ENCODE measurements around the gene RGL4. TPM values are rescaled to one million over a fixed set of nuclear protein-coding genes. Genes with fewer than 3 reads are reported as not detected.
A peak's percentile ranks its signal among the peaks of the same experiment; 100 is the strongest.

Gene RGL4
- total and polyA plus RNA-seq, 4 donors: 0.33 to 4.2 (median 3.3) TPM

- peaks cover 55% of the 10 kb centered on the region for H3K36me3 ChIP-seq (ENCODE audit: control insufficient read depth, insufficient read depth, low read length)
- DNase-seq (ENCODE audit: low read depth in 4 of 6, low spot score in 6 of 6): no peak
- H3K4me3 ChIP-seq (ENCODE audit: low read depth, low read length): no peak overlapping the region
- H3K4me1 ChIP-seq (ENCODE audit: control insufficient read depth, insufficient read depth, low read length): no peaks in the 10 kb centered on the region
- H3K27ac ChIP-seq (ENCODE audit: low read depth, low read length): no peak overlapping the region
- H3K9me3 ChIP-seq (ENCODE audit: control insufficient read depth, insufficient read depth, low read length): no peaks in the 10 kb centered on the region
- 100% methylated on average over 1 of the region's 2 CpGs for WGBS (ENCODE audit: insufficient coverage)
- H3K27me3 ChIP-seq (ENCODE audit: control insufficient read depth, insufficient read depth, low read length): no peaks in the 10 kb centered on the region
These were observed 18.3 kb downstream of the RGL4 start for GRCh38 chr22:23709107-23709506.

GRCh38 chr22:23712256-23712655 is 21.4 kb downstream of the RGL4 start:
- H3K4me3 ChIP-seq (ENCODE audit: low read depth, low read length): no peak overlapping the region
- WGBS (ENCODE audit: insufficient coverage): 95% methylated on average over 12 of the region's 12 CpGs
- H3K27me3 ChIP-seq (ENCODE audit: control insufficient read depth, insufficient read depth, low read length): no peaks in the 10 kb centered on the region
- DNase-seq (ENCODE audit: low read depth in 4 of 6, low spot score in 6 of 6): no peak
- no peak overlapping the region for H3K27ac ChIP-seq (ENCODE audit: low read depth, low read length)
- no peaks in the 10 kb centered on the region for H3K9me3 ChIP-seq (ENCODE audit: control insufficient read depth, insufficient read depth, low read length)
- peaks cover 18% of the 10 kb centered on the region for H3K4me1 ChIP-seq (ENCODE audit: control insufficient read depth, insufficient read depth, low read length)
- H3K36me3 ChIP-seq (ENCODE audit: control insufficient read depth, insufficient read depth, low read length): peaks cover 57% of the 10 kb centered on the region

- Histone ChIP-seq H3K27me3 (ENCODE audit: control insufficient read depth, insufficient read depth, low read length) (no peaks in the 10 kb centered on the region), H3K9me3 (ENCODE audit: control insufficient read depth, insufficient read depth, low read length) (no peaks in the 10 kb centered on the region), H3K27ac (ENCODE audit: low read depth, low read length) (no peak overlapping the region), H3K4me1 (ENCODE audit: control insufficient read depth, insufficient read depth, low read length) (peaks cover 22% of the 10 kb centered on the region), H3K4me3 (ENCODE audit: low read depth, low read length) (no peak overlapping the region), H3K36me3 (ENCODE audit: control insufficient read depth, insufficient read depth, low read length) (peaks cover 47% of the 10 kb centered on the region)
- WGBS (ENCODE audit: insufficient coverage): 96% methylated on average over 20 of the region's 28 CpGs
- no peak for DNase-seq (ENCODE audit: low read depth in 4 of 6, low spot score in 6 of 6)
These were observed 23.1 kb downstream of the RGL4 start for GRCh38 chr22:23713696-23714595.

- 86% methylated on average over 16 of the region's 23 CpGs for WGBS (ENCODE audit: insufficient coverage)
- no peak overlapping the region for H3K4me3 ChIP-seq (ENCODE audit: low read depth, low read length)
These were observed 24.1 kb downstream of the RGL4 start for GRCh38 chr22:23714596-23715578.

GRCh38 chr22:23715806-23716375 is 25.1 kb downstream of the RGL4 start:
- Histone ChIP-seq H3K4me3 (ENCODE audit: low read depth, low read length) (peak overlapping the region; percentile 78), H3K27ac (ENCODE audit: low read depth, low read length) (no peak overlapping the region), H3K9me3 (ENCODE audit: control insufficient read depth, insufficient read depth, low read length) (no peaks in the 10 kb centered on the region), H3K27me3 (ENCODE audit: control insufficient read depth, insufficient read depth, low read length) (no peaks in the 10 kb centered on the region), H3K36me3 (ENCODE audit: control insufficient read depth, insufficient read depth, low read length) (peaks cover 40% of the 10 kb centered on the region), H3K4me1 (ENCODE audit: control insufficient read depth, insufficient read depth, low read length) (peaks cover 22% of the 10 kb centered on the region)
- 84% methylated on average over 2 of the region's 18 CpGs for WGBS (ENCODE audit: insufficient coverage)
- no peak for DNase-seq (ENCODE audit: low read depth in 4 of 6, low spot score in 6 of 6)

More at GRCh38 chr22:23714596-23715578, 24.1 kb downstream of the RGL4 start:
- Histone ChIP-seq H3K27me3 (ENCODE audit: control insufficient read depth, insufficient read depth, low read length) (no peaks in the 10 kb centered on the region), H3K9me3 (ENCODE audit: control insufficient read depth, insufficient read depth, low read length) (no peaks in the 10 kb centered on the region), H3K4me1 (ENCODE audit: control insufficient read depth, insufficient read depth, low read length) (peaks cover 22% of the 10 kb centered on the region), H3K36me3 (ENCODE audit: control insufficient read depth, insufficient read depth, low read length) (peaks cover 44% of the 10 kb centered on the region), H3K27ac (ENCODE audit: low read depth, low read length) (no peak overlapping the region)
- DNase-seq (ENCODE audit: low read depth in 4 of 6, low spot score in 6 of 6): no peak

GRCh38 chr22:23716811-23717801 is 26.3 kb downstream of the RGL4 start:
- no peaks in the 10 kb centered on the region for H3K9me3 ChIP-seq (ENCODE audit: control insufficient read depth, insufficient read depth, low read length)
- H3K4me3 ChIP-seq (ENCODE audit: low read depth, low read length): peak overlapping the region; percentile 78
- H3K27me3 ChIP-seq (ENCODE audit: control insufficient read depth, insufficient read depth, low read length): no peaks in the 10 kb centered on the region
- peaks cover 22% of the 10 kb centered on the region for H3K4me1 ChIP-seq (ENCODE audit: control insufficient read depth, insufficient read depth, low read length)
- peaks cover 32% of the 10 kb centered on the region for H3K36me3 ChIP-seq (ENCODE audit: control insufficient read depth, insufficient read depth, low read length)
- H3K27ac ChIP-seq (ENCODE audit: low read depth, low read length): peak overlapping the region; percentile 33
- 3% methylated on average over 83 of the region's 84 CpGs for WGBS (ENCODE audit: insufficient coverage)
- DNase-seq (ENCODE audit: low read depth in 4 of 6, low spot score in 6 of 6): peak; percentile 78 to 97 (median 81)

- Histone ChIP-seq H3K4me1 (ENCODE audit: control insufficient read depth, insufficient read depth, low read length) (peaks cover 22% of the 10 kb centered on the region), H3K27ac (ENCODE audit: low read depth, low read length) (no peak overlapping the region), H3K27me3 (ENCODE audit: control insufficient read depth, insufficient read depth, low read length) (no peaks in the 10 kb centered on the region), H3K36me3 (ENCODE audit: control insufficient read depth, insufficient read depth, low read length) (peaks cover 18% of the 10 kb centered on the region), H3K9me3 (ENCODE audit: control insufficient read depth, insufficient read depth, low read length) (no peaks in the 10 kb centered on the region), H3K4me3 (ENCODE audit: low read depth, low read length) (no peak overlapping the region)
- DNase-seq (ENCODE audit: low read depth in 4 of 6, low spot score in 6 of 6): no peak
- WGBS (ENCODE audit: insufficient coverage): 87% methylated on average over 5 of the region's 17 CpGs
These were observed 27.8 kb downstream of the RGL4 start for GRCh38 chr22:23718371-23719165.

- Histone ChIP-seq H3K4me3 (ENCODE audit: low read depth, low read length) (no peak overlapping the region), H3K9me3 (ENCODE audit: control insufficient read depth, insufficient read depth, low read length) (no peaks in the 10 kb centered on the region), H3K4me1 (ENCODE audit: control insufficient read depth, insufficient read depth, low read length) (peaks cover 16% of the 10 kb centered on the region), H3K27me3 (ENCODE audit: control insufficient read depth, insufficient read depth, low read length) (no peaks in the 10 kb centered on the region), H3K27ac (ENCODE audit: low read depth, low read length) (no peak overlapping the region), H3K36me3 (ENCODE audit: control insufficient read depth, insufficient read depth, low read length) (no peaks in the 10 kb centered on the region)
- WGBS (ENCODE audit: insufficient coverage): 93% methylated on average over 3 of the region's 6 CpGs
- DNase-seq (ENCODE audit: low read depth in 4 of 6, low spot score in 6 of 6): no peak
These were observed 30.0 kb downstream of the RGL4 start for GRCh38 chr22:23720855-23721254.

Data from spinal cord (tissue), 10 donors.